GM19397 (cell line): ENCODE data around the gene USP17L13.
"Not testable (repeated sequence)": the region's sequence is repeated elsewhere in the genome, so short reads cannot be mapped to it uniquely, and the experiment has no call there.

Experiments
- ATAC-seq: cut with Tn5 transposase; IDR thresholded peaks from one replicate; pipeline ENCODE4 v1.9.1; 2021; ENCODE audit warnings: mild to moderate bottlenecking, moderate library complexity; ENCODE audit not compliant: unreplicated experiment

USP17L13 gene

GRCh38 chr4:9224596-9224995 lies at the start of gene USP17L13:
TSS of gene USP17L13 (plus strand) at chr4:9224896. CDS start at chr4:9224896, 0 bp downstream.
- not testable (repeated sequence) for ATAC-seq

- ATAC-seq, result not testable (repeated sequence)
Observed at GRCh38 chr4:9210357-9210756, 14.3 kb upstream of the USP17L13 start, which contains the start of gene USP17L10. TSS of gene USP17L10 (plus strand) at chr4:9210657. CDS start at chr4:9210657, 0 bp downstream.

- ATAC-seq, result not testable (repeated sequence)
Observed at GRCh38 chr4:9214701-9215100, 10.0 kb upstream of the USP17L13 start.

GRCh38 chr4:9215105-9215504 lies 9.6 kb upstream of the USP17L13 start, which contains the start of gene USP17L11:
TSS of gene USP17L11 (plus strand) at chr4:9215405. CDS start at chr4:9215405, 0 bp downstream.
- not testable (repeated sequence) for ATAC-seq

- not testable (repeated sequence) for ATAC-seq
Observed at GRCh38 chr4:9219852-9220251, 4.8 kb upstream of the USP17L13 start, which contains the start of gene USP17L12. TSS of gene USP17L12 (plus strand) at chr4:9220152. CDS start at chr4:9220152, 0 bp downstream.

- not testable (repeated sequence) for ATAC-seq
Observed at GRCh38 chr4:9230249-9230648, 5.6 kb downstream of the USP17L13 start.

- ATAC-seq, result not testable (repeated sequence)
Observed at GRCh38 chr4:9234085-9234484, 9.4 kb downstream of the USP17L13 start, which contains the start of gene USP17L15. TSS of gene USP17L15 (plus strand) at chr4:9234385. CDS start at chr4:9234385, 0 bp downstream.

- ATAC-seq, result not testable (repeated sequence)
Observed at GRCh38 chr4:9238461-9238860, 13.8 kb downstream of the USP17L13 start.

GRCh38 chr4:9243579-9243978 lies 18.9 kb downstream of the USP17L13 start, which contains the start of gene USP17L17:
TSS of gene USP17L17 (plus strand) at chr4:9243879. CDS start at chr4:9243879, 0 bp downstream.
- not testable (repeated sequence) for ATAC-seq

- not testable (repeated sequence) for ATAC-seq
Observed at GRCh38 chr4:9247953-9248680, 23.4 kb downstream of the USP17L13 start, which contains the start of gene USP17L18. TSS of gene USP17L18 (plus strand) at chr4:9248630. CDS start at chr4:9248630, 0 bp downstream.

- not testable (repeated sequence) for ATAC-seq
Observed at GRCh38 chr4:9253078-9253477, 28.4 kb downstream of the USP17L13 start, which contains the start of gene USP17L19. TSS of gene USP17L19 (plus strand) at chr4:9253378. CDS start at chr4:9253378, 0 bp downstream.

GRCh38 chr4:9257824-9258223 lies 33.1 kb downstream of the USP17L13 start, which contains the start of gene USP17L20:
TSS of gene USP17L20 (plus strand) at chr4:9258124. CDS start at chr4:9258124, 0 bp downstream.
- ATAC-seq, result not testable (repeated sequence)

- ATAC-seq, result not testable (repeated sequence)
Observed at GRCh38 chr4:9262572-9262971, 37.9 kb downstream of the USP17L13 start, which contains the start of gene USP17L21. TSS of gene USP17L21 (plus strand) at chr4:9262872. CDS start at chr4:9262872, 0 bp downstream.

- not testable (repeated sequence) for ATAC-seq
Observed at GRCh38 chr4:9267319-9267718, 42.6 kb downstream of the USP17L13 start, which contains the start of gene USP17L22. TSS of gene USP17L22 (plus strand) at chr4:9267619. CDS start at chr4:9267619, 0 bp downstream.

GRCh38 chr4:9271719-9272118 lies 47.0 kb downstream of the USP17L13 start:
- ATAC-seq, result not testable (repeated sequence)
